Mucosa of rectum (tissue), 2 donors: ENCODE data around the gene RPS14.

Source experiments
- H3K27ac ChIP-seq, 2 donors: one replicate each; pipeline ENCODE4 v1.7.0; 2013; ENCODE audit warnings: inconsistent platforms in 2 of 2, low read depth in 2 of 2, low read length in 2 of 2
- H3K27me3 ChIP-seq, 2 donors: one replicate each; pipeline ENCODE4 v1.7.0; 2013; ENCODE audit warnings: low read length in 2 of 2; ENCODE audit not compliant: control insufficient read depth in 2 of 2, insufficient read depth in 2 of 2
- H3K36me3 ChIP-seq, 2 donors: one replicate each; pipeline ENCODE4 v1.7.0; 2013; ENCODE audit warnings: low read length in 2 of 2; ENCODE audit not compliant: control insufficient read depth in 2 of 2, insufficient read depth in 2 of 2
- H3K4me1 ChIP-seq, 2 donors: one replicate each; pipeline ENCODE4 v1.7.0; 2013; ENCODE audit warnings: low read length in 2 of 2, mild to moderate bottlenecking in 1 of 2; ENCODE audit not compliant: control insufficient read depth in 2 of 2, insufficient read depth in 2 of 2
- H3K4me3 ChIP-seq, 2 donors: one replicate each; pipeline ENCODE4 v1.7.0; 2013; ENCODE audit warnings: low read length in 2 of 2
- H3K9ac ChIP-seq, 2 donors: one replicate each; pipeline ENCODE4 v1.7.0; 2013; ENCODE audit warnings: low read length in 2 of 2, low read depth in 1 of 2, mild to moderate bottlenecking in 1 of 2
- H3K9me3 ChIP-seq, 2 donors: one replicate each; pipeline ENCODE4 v1.7.0; 2013; ENCODE audit warnings: low read length in 2 of 2; ENCODE audit not compliant: control insufficient read depth in 2 of 2
- donor health status: healthy.
- donor health status: Normal muscosa, but diverticular disease.

Gene RPS14

GRCh38 chr5:150394912-150395687 is 54.4 kb downstream of the RPS14 start:
- Histone ChIP-seq H3K9ac (no peak overlapping the region), H3K4me1 (no peaks in the 10 kb centered on the region), H3K4me3 (no peak overlapping the region), H3K9me3 (no peaks in the 10 kb centered on the region), H3K27ac (no peak overlapping the region), H3K36me3 (peaks cover 55 to 64% of the 10 kb centered on the region in 2 donors), H3K27me3 (no peaks in the 10 kb centered on the region)

GRCh38 chr5:150394131-150394530 is 55.4 kb downstream of the RPS14 start:
- H3K9me3 ChIP-seq: no peaks in the 10 kb centered on the region
- peaks cover 62 to 68% of the 10 kb centered on the region in 2 donors for H3K36me3 ChIP-seq
- H3K4me3 ChIP-seq: no peak overlapping the region
- H3K27ac ChIP-seq: no peak overlapping the region
- H3K9ac ChIP-seq: no peak overlapping the region
- H3K27me3 ChIP-seq: no peaks in the 10 kb centered on the region
- no peaks in the 10 kb centered on the region for H3K4me1 ChIP-seq

- no peaks in the 10 kb centered on the region for H3K4me1 ChIP-seq
- no peaks in the 10 kb centered on the region for H3K27me3 ChIP-seq
- H3K4me3 ChIP-seq: no peak overlapping the region
- no peak overlapping the region for H3K9ac ChIP-seq
- H3K27ac ChIP-seq: no peak overlapping the region
- no peaks in the 10 kb centered on the region for H3K9me3 ChIP-seq
- H3K36me3 ChIP-seq: peaks cover 61 to 69% of the 10 kb centered on the region in 2 donors
Observed at GRCh38 chr5:150393096-150393645, 56.4 kb downstream of the RPS14 start.

GRCh38 chr5:150392680-150393079 is 56.9 kb downstream of the RPS14 start:
- no peaks in the 10 kb centered on the region for H3K9me3 ChIP-seq
- H3K27me3 ChIP-seq: no peaks in the 10 kb centered on the region
- H3K27ac ChIP-seq: no peak overlapping the region
- H3K9ac ChIP-seq: no peak overlapping the region
- H3K4me3 ChIP-seq: no peak overlapping the region
- no peaks in the 10 kb centered on the region for H3K4me1 ChIP-seq
- H3K36me3 ChIP-seq: peaks cover 65 to 73% of the 10 kb centered on the region in 2 donors
